Measurements from ENCODE around the gene CFAP73. TPM values are rescaled to one million over a fixed set of nuclear protein-coding genes. Genes with fewer than 3 reads are reported as not detected.

The CFAP73 gene
- total RNA-seq: not detected in 2 replicates

- DNase-seq (ENCODE audit: low read depth): peak; percentile 63
- no peaks in the 10 kb centered on the region for H3K36me3 ChIP-seq (ENCODE audit: control insufficient read depth, insufficient read depth, low read length)
- FAIRE-seq: no peak
- peaks cover 14% of the 10 kb centered on the region for H3K27me3 ChIP-seq (ENCODE audit: control insufficient read depth, insufficient read depth, low read length)
- TF ChIP-seq CTCF (IDR thresholded peaks at IDR 0.05; ENCODE audit: insufficient read depth, low read length, severe bottlenecking): no peak
- no peak within 1 kb of the TSS for H3K4me3 ChIP-seq (ENCODE audit: low read depth, low read length)
These were observed at the start of gene CFAP73 for GRCh38 chr12:113149361-113150150. TSS of gene CFAP73 (plus strand) at chr12:113149724. CDS start at chr12:113149858, 134 bp downstream.

GRCh38 chr12:113099764-113100163 lies 49.8 kb upstream of the CFAP73 start:
- no peaks in the 10 kb centered on the region for H3K36me3 ChIP-seq (ENCODE audit: control insufficient read depth, insufficient read depth, low read length)
- DNase-seq (ENCODE audit: low read depth): no peak
- no peak for FAIRE-seq
- no peak overlapping the region for H3K4me3 ChIP-seq (ENCODE audit: low read depth, low read length)
- no peaks in the 10 kb centered on the region for H3K27me3 ChIP-seq (ENCODE audit: control insufficient read depth, insufficient read depth, low read length)
- no peak for TF ChIP-seq CTCF (IDR thresholded peaks at IDR 0.05; ENCODE audit: insufficient read depth, low read length, severe bottlenecking)

- Histone ChIP-seq H3K4me3 (ENCODE audit: low read depth, low read length) (no peak overlapping the region), H3K36me3 (ENCODE audit: control insufficient read depth, insufficient read depth, low read length) (no peaks in the 10 kb centered on the region), H3K27me3 (ENCODE audit: control insufficient read depth, insufficient read depth, low read length) (no peaks in the 10 kb centered on the region)
- DNase-seq (ENCODE audit: low read depth) (no peak), FAIRE-seq (no peak)
- TF ChIP-seq CTCF (IDR thresholded peaks at IDR 0.05; ENCODE audit: insufficient read depth, low read length, severe bottlenecking): no peak
These were observed 47.8 kb upstream of the CFAP73 start for GRCh38 chr12:113101751-113102150.

- no peak overlapping the region for H3K4me3 ChIP-seq (ENCODE audit: low read depth, low read length)
- no peaks in the 10 kb centered on the region for H3K27me3 ChIP-seq (ENCODE audit: control insufficient read depth, insufficient read depth, low read length)
- TF ChIP-seq CTCF (IDR thresholded peaks at IDR 0.05; ENCODE audit: insufficient read depth, low read length, severe bottlenecking): no peak
- no peaks in the 10 kb centered on the region for H3K36me3 ChIP-seq (ENCODE audit: control insufficient read depth, insufficient read depth, low read length)
- FAIRE-seq (no peak), DNase-seq (ENCODE audit: low read depth) (no peak)
These were observed 46.7 kb upstream of the CFAP73 start for GRCh38 chr12:113102811-113103210.

GRCh38 chr12:113103756-113104450 lies 45.6 kb upstream of the CFAP73 start:
- no peak for TF ChIP-seq CTCF (IDR thresholded peaks at IDR 0.05; ENCODE audit: insufficient read depth, low read length, severe bottlenecking)
- peak; percentile 5 for DNase-seq (ENCODE audit: low read depth)
- FAIRE-seq: no peak
- Histone ChIP-seq H3K27me3 (ENCODE audit: control insufficient read depth, insufficient read depth, low read length) (no peaks in the 10 kb centered on the region), H3K4me3 (ENCODE audit: low read depth, low read length) (no peak overlapping the region), H3K36me3 (ENCODE audit: control insufficient read depth, insufficient read depth, low read length) (no peaks in the 10 kb centered on the region)

All from bronchial epithelial cell (primary cell).